ENCODE measurements around the gene EHF.

Gene EHF

GRCh38 chr11:34602245-34602644, 18.6 kb upstream of the EHF start:
- FAIRE-seq = no peak

GRCh38 chr11:34603129-34604001, 17.5 kb upstream of the EHF start:
- no peak for FAIRE-seq

GRCh38 chr11:34604145-34604544, 16.7 kb upstream of the EHF start:
- FAIRE-seq = no peak

- no peak for FAIRE-seq
Measured at GRCh38 chr11:34604911-34605310, 16.0 kb upstream of the EHF start.

- no peak for FAIRE-seq
Measured at GRCh38 chr11:34605481-34606325, 15.2 kb upstream of the EHF start.

GRCh38 chr11:34606326-34607120, 14.4 kb upstream of the EHF start:
- FAIRE-seq = no peak

- FAIRE-seq = no peak
Measured at GRCh38 chr11:34609187-34609751, 11.6 kb upstream of the EHF start.

GRCh38 chr11:34609850-34610249, 11.0 kb upstream of the EHF start:
- no peak for FAIRE-seq

- FAIRE-seq = no peak
Measured at GRCh38 chr11:34610324-34611041, 10.4 kb upstream of the EHF start.

- no peak for FAIRE-seq
Measured at GRCh38 chr11:34613015-34613414, 7.9 kb upstream of the EHF start.

GRCh38 chr11:34613552-34614056, 7.3 kb upstream of the EHF start:
- FAIRE-seq = no peak

- FAIRE-seq = no peak
Measured at GRCh38 chr11:34614344-34615104, 6.4 kb upstream of the EHF start.

- FAIRE-seq = no peak
Measured at GRCh38 chr11:34616086-34616485, 4.8 kb upstream of the EHF start.

GRCh38 chr11:34616830-34617504, 3.9 kb upstream of the EHF start:
- FAIRE-seq = no peak

- FAIRE-seq = no peak
Measured at GRCh38 chr11:34618406-34618805, 2.5 kb upstream of the EHF start.

- no peak for FAIRE-seq
Measured at GRCh38 chr11:34619062-34619516, 1.8 kb upstream of the EHF start.

- no peak for FAIRE-seq
Measured at GRCh38 chr11:34620202-34620601, 691 bp upstream of the EHF start.

GRCh38 chr11:34621876-34622275, 983 bp downstream of the EHF start:
- FAIRE-seq = no peak

- no peak for FAIRE-seq
Measured at GRCh38 chr11:34623463-34623862, 2.6 kb downstream of the EHF start.

- FAIRE-seq = no peak
Measured at GRCh38 chr11:34624069-34624468, 3.2 kb downstream of the EHF start.

Measured in A204.1 (cell line).